PC-9 (cell line): ENCODE measurements around the gene GPER1. TPM values are rescaled to one million over a fixed set of nuclear protein-coding genes. Genes with fewer than 3 reads are reported as not detected.
A peak's percentile ranks its signal among the peaks of the same experiment; 100 is the strongest.

ENCODE experiments used
- BruUV-seq: library from RNA; stranded (reverse); fragments of 400-500 nt; replicated peaks from 2 replicates; lab custom pipeline; 2021; lab: Mats Ljungman, UMichigan
- CTCF ChIA-PET: fragments of 300-600 bp; sonication (Branson Sonifier 250); formaldehyde crosslinking; loops from one replicate; lab custom pipeline; 2022; ENCODE audit warnings: antibody characterized with exemption; lab: Charles Lee
- POLR2A ChIA-PET: fragments of 300-600 bp; sonication (Branson Sonifier 250); formaldehyde crosslinking; loops from one replicate; lab custom pipeline; 2022; ENCODE audit warnings: antibody characterized with exemption; ENCODE audit not compliant: unreplicated experiment; lab: Charles Lee
- DNase-seq, 2 experiments: peaks; one replicate each; pipeline versions ENCODE4 v3.0.0 to v3.0.0-alpha.2; 2015 to 2022; ENCODE audit warnings: mixed read lengths in 1 of 2
- H2AFZ ChIP-seq: fragments of 200-600 bp; sonication (generic); 2 replicates; pipeline ENCODE4 v1.8.1; 2017; ENCODE audit warnings: antibody characterized with exemption
- H3F3A ChIP-seq: fragments of 200-600 bp; sonication (generic); 2 replicates; pipeline ENCODE4 v1.8.1; 2017; ENCODE audit warnings: antibody characterized with exemption, mild to moderate bottlenecking, low read depth; ENCODE audit not compliant: insufficient read depth
- H3K27ac ChIP-seq: fragments of 200-600 bp; sonication (generic); 2 replicates; pipeline ENCODE4 v1.6.1; 2016; ENCODE audit warnings: mixed run types
- H3K27me3 ChIP-seq: fragments of 200-600 bp; sonication (generic); 2 replicates; pipeline ENCODE4 v1.6.1; 2016; ENCODE audit warnings: low read depth, mixed run types; ENCODE audit not compliant: insufficient read depth
- H3K36me3 ChIP-seq: fragments of 200-600 bp; sonication (generic); 2 replicates; pipeline ENCODE4 v1.6.1; 2016; ENCODE audit warnings: low read depth, mixed run types
- H3K4me1 ChIP-seq: fragments of 200-600 bp; sonication (generic); replicated peaks from 2 replicates; pipeline ENCODE4 v1.6.1; 2016; ENCODE audit warnings: mixed run types; ENCODE audit not compliant: insufficient read depth
- H3K4me2 ChIP-seq: fragments of 200-600 bp; sonication (generic); 2 replicates; pipeline ENCODE4 v1.6.1; 2017; ENCODE audit warnings: mixed run types
- H3K4me3 ChIP-seq: fragments of 200-600 bp; sonication (generic); 2 replicates; pipeline ENCODE4 v1.6.1; 2016; ENCODE audit warnings: mixed run types
- H3K79me2 ChIP-seq: fragments of 200-600 bp; sonication (generic); 2 replicates; pipeline ENCODE4 v1.6.1; 2017; ENCODE audit warnings: low read depth, mixed run types
- H3K9me2 ChIP-seq: fragments of 200-600 bp; sonication (generic); 2 replicates; pipeline ENCODE4 v1.8.1; 2017; ENCODE audit warnings: mild to moderate bottlenecking; ENCODE audit not compliant: insufficient read depth
- H3K9me3 ChIP-seq: fragments of 200-600 bp; sonication (generic); 2 replicates; pipeline ENCODE4 v1.8.1; 2016; ENCODE audit warnings: low read depth; ENCODE audit not compliant: insufficient read depth
- H4K20me1 ChIP-seq: fragments of 200-600 bp; sonication (generic); 2 replicates; pipeline ENCODE4 v1.8.1; 2017; ENCODE audit not compliant: insufficient read depth
- EZH2 ChIP-seq: fragments of 200-600 bp; sonication (generic); IDR thresholded peaks from 2 replicates; pipeline ENCODE4 v1.8.0; 2017; ENCODE audit warnings: antibody characterized with exemption, low read depth
- intact Hi-C: fragments of 100-400 bp; cut with micrococcal nuclease; formaldehyde crosslinking; loops from one replicate; pipeline ENCODE4 v1.10.0; 2022; ENCODE audit not compliant: unreplicated experiment
- total RNA-seq: library from RNA; stranded (reverse); gene quantifications from 2 replicates; pipeline ENCODE4 v1.2.3, GENCODE V29; 2021
- TF ChIP-seq, protein P1 (sequence below): fragments of 200-600 bp; sonication (generic); conservative IDR thresholded peaks from 2 replicates; pipeline ENCODE4 v1.6.1; 2017; ENCODE audit warnings: mixed run types, antibody characterized with exemption, mild to moderate bottlenecking, moderate library complexity

GPER1 gene
- total RNA-seq, 1 experiment from 2014 or later: 0.37 TPM

DNA sequence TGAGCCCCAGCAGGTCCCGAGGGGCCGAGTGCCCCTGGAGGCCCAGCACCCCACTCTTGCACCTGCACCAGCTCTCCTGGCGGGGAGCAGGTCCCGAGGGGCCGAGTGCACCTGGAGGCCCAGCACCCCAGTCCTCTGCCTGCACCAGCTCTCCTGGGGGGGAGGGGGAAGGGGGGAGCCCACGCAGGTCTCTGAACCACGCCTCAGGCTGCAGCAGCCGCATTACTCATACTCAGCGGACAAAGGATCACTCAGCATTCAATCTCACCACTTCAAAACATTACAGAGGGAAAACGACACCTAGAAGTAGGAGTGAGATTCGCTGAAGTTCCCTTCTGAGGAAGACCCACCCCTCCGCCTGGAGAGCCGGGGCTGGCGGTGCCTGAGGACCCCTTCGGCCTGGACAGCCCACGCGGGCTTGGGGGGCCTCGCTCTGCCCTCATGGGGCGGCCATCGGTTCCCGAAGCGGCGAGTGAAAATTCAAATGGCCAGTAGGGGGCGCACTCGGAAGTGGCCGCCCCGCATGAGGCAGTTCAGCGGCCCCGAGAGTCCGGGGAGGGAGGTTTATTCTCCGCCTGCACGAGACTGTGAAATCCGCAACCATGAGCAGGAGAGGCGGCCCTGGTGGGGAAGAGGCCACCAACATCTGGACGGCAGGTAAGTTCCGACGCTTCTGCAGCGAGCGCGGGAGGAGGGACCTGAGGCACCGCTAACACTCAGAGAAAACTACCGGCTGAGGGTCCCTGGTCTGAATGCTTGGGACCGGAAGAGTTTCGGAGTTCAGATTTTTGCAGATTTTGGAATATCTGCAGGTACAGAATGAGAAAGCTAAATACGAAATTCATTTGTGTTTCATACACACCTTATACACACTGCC lies 1.1 kb upstream of the GPER1 start:
- H4K20me1 ChIP-seq: peaks cover 57% of the 10 kb centered on the region
- TF ChIP-seq, protein P1, sequence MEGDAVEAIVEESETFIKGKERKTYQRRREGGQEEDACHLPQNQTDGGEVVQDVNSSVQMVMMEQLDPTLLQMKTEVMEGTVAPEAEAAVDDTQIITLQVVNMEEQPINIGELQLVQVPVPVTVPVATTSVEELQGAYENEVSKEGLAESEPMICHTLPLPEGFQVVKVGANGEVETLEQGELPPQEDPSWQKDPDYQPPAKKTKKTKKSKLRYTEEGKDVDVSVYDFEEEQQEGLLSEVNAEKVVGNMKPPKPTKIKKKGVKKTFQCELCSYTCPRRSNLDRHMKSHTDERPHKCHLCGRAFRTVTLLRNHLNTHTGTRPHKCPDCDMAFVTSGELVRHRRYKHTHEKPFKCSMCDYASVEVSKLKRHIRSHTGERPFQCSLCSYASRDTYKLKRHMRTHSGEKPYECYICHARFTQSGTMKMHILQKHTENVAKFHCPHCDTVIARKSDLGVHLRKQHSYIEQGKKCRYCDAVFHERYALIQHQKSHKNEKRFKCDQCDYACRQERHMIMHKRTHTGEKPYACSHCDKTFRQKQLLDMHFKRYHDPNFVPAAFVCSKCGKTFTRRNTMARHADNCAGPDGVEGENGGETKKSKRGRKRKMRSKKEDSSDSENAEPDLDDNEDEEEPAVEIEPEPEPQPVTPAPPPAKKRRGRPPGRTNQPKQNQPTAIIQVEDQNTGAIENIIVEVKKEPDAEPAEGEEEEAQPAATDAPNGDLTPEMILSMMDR: peak; percentile 97
- no peak for TF ChIP-seq EZH2
- H3K4me2 ChIP-seq: peak overlapping the region; percentile 46
- no peaks in the 10 kb centered on the region for H3K9me3 ChIP-seq
- BruUV-seq: no TSS peak
- intact Hi-C loops: loop anchor here (1.0 to 5.0 kb wide), 3 partner anchors 50 to 89 kb away; a partner anchor contains a TSS
- no peaks in the 10 kb centered on the region for H3K9me2 ChIP-seq
- 0 out of 2 replicates have a peak, but pooled peaks cover 11% of the 10 kb centered on the region for H3K79me2 ChIP-seq
- H2AFZ ChIP-seq: no peak overlapping the region
- no peak overlapping the region for H3K27ac ChIP-seq
- H3K4me1 ChIP-seq: 0 out of 2 replicates have a peak, but pooled peaks cover 4% of the 10 kb centered on the region
- no peaks in the 10 kb centered on the region for H3K36me3 ChIP-seq
- ChIA-PET POLR2A (no interaction called here), CTCF (interaction anchor here (0.5 to 0.9 kb wide), 14 partner anchors 11 to 1435 kb away, joined by 3 to 16 read pairs (median 7); no protein-coding TSS in a partner anchor)
- H3F3A ChIP-seq: peaks cover 7% of the 10 kb centered on the region; the same call in 1 of the 2 replicates
- DNase-seq: peak in 1 of 2 experiments; percentile 70
- no peak overlapping the region for H3K4me3 ChIP-seq
- no peaks in the 10 kb centered on the region for H3K27me3 ChIP-seq

DNA sequence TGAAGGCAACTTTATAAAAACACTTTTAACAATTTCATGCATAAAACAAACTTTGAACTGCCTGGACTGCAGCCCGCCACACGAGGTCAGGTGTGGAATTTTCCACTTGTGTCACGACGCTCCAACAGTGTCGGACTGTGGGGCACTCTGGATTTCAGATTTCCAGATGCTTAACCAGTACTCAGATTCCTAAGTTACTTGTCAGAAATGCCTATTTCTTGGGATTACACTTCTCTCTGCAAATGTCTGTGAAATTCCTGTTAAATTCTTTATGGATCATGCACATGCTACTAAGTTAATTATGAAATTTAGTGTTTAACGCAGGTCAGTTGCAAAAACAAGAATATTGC lies 473 bp upstream of the GPER1 start:
- Histone ChIP-seq H3F3A (peaks cover 7% of the 10 kb centered on the region; the same call in 1 of the 2 replicates), H3K9me2 (no peaks in the 10 kb centered on the region), H3K4me3 (no peak overlapping the region), H3K4me2 (no peak overlapping the region), H3K9me3 (no peaks in the 10 kb centered on the region), H4K20me1 (peaks cover 51% of the 10 kb centered on the region), H3K36me3 (no peaks in the 10 kb centered on the region), H3K27ac (no peak overlapping the region), H3K27me3 (no peaks in the 10 kb centered on the region), H2AFZ (no peak overlapping the region), H3K79me2 (0 out of 2 replicates have a peak, but pooled peaks cover 11% of the 10 kb centered on the region), H3K4me1 (0 out of 2 replicates have a peak, but pooled peaks cover 4% of the 10 kb centered on the region)
- ChIA-PET CTCF (interaction anchor here (0.6 kb wide), 1 partner anchor 426 kb away, joined by 12 read pairs; no protein-coding TSS in a partner anchor), POLR2A (no interaction called here)
- TF ChIP-seq, protein P1: no peak
- TF ChIP-seq EZH2: no peak
- intact Hi-C loops: loop anchor here (1.0 to 5.0 kb wide), 3 partner anchors 50 to 89 kb away; a partner anchor contains a TSS
- no peak for DNase-seq
- no TSS peak for BruUV-seq

DNA sequence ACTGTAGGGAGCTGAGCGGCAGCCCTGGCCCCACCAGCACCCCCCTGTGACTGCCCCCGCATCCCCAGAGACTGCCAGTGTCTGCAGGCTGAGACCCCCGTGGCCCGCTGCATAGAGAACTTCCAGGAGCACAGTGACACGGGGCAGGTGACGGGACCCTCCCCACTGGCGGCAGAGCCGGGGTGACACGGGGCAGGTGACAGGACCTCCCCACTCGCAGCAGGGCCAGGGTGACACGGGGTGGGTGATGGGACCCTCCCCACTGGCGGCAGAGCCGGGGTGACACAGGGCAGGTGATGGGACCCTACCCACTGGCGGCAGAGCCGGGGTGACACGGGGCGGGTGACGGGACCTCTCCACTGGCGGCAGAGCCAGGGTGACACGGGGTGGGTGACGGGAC lies 2.3 kb downstream of the GPER1 start:
- peaks cover 7% of the 10 kb centered on the region; the same call in 1 of the 2 replicates for H3F3A ChIP-seq
- no TSS peak for BruUV-seq
- CTCF ChIA-PET: interaction anchor here (0.8 kb wide), 1 partner anchor 121 kb away, joined by 8 read pairs; no protein-coding TSS in a partner anchor
- no peak overlapping the region for H3K4me2 ChIP-seq
- H3K79me2 ChIP-seq: 0 out of 2 replicates have a peak, but pooled peaks cover 11% of the 10 kb centered on the region
- peaks cover 34% of the 10 kb centered on the region for H4K20me1 ChIP-seq
- H3K9me3 ChIP-seq: no peaks in the 10 kb centered on the region
- H3K9me2 ChIP-seq: no peaks in the 10 kb centered on the region
- H3K4me3 ChIP-seq: no peak overlapping the region
- H3K27me3 ChIP-seq: no peaks in the 10 kb centered on the region
- POLR2A ChIA-PET: no interaction called here
- H3K36me3 ChIP-seq: no peaks in the 10 kb centered on the region
- 0 out of 2 replicates have a peak, but pooled peaks cover 4% of the 10 kb centered on the region for H3K4me1 ChIP-seq
- no peak overlapping the region for H3K27ac ChIP-seq
- intact Hi-C loops: no loop called here
- DNase-seq: no peak
- TF ChIP-seq, protein P1: no peak
- TF ChIP-seq EZH2: no peak
- H2AFZ ChIP-seq: no peak overlapping the region
